Glomerular visceral epithelial cell (primary cell): ENCODE results near the gene XAGE5.
"Not testable (repeated sequence)": the region's sequence is repeated elsewhere in the genome, so short reads cannot be mapped to it uniquely, and the experiment has no call there.

ENCODE experiments used
- DNase-seq: peaks from one replicate; pipeline ENCODE4 v3.0.0-alpha.2; 2016; ENCODE audit errors: extremely low spot score

Gene XAGE5

GRCh38 chrX:52811065-52811625 is at the start of gene XAGE5:
XAGE5 (plus strand) TSS chrX:52811287; CDS start chrX:52812567, 1,280 bp downstream.
- no peak for DNase-seq

- DNase-seq = not testable (repeated sequence)
Measured at GRCh38 chrX:52765983-52766382, 45.1 kb upstream of the XAGE5 start.

GRCh38 chrX:52773504-52773903 is 37.6 kb upstream of the XAGE5 start:
- not testable (repeated sequence) for DNase-seq

GRCh38 chrX:52797327-52797726 is 13.8 kb upstream of the XAGE5 start, which contains the start of gene SPANXN5:
SPANXN5 (minus strand) TSS chrX:52797427; CDS start chrX:52797348, 79 bp downstream.
- DNase-seq = peak; percentile 5

GRCh38 chrX:52804876-52805275 is 6.2 kb upstream of the XAGE5 start:
- not testable (repeated sequence) for DNase-seq

GRCh38 chrX:52819788-52820187 is 8.7 kb downstream of the XAGE5 start:
- no peak for DNase-seq

- DNase-seq = no peak
Measured at GRCh38 chrX:52821079-52821760, 10.1 kb downstream of the XAGE5 start.

- no peak for DNase-seq
Measured at GRCh38 chrX:52824608-52825007, 13.5 kb downstream of the XAGE5 start.

GRCh38 chrX:52830551-52830950 is 19.5 kb downstream of the XAGE5 start:
- DNase-seq = no peak

GRCh38 chrX:52839137-52839536 is 28.1 kb downstream of the XAGE5 start:
- no peak for DNase-seq

- not testable (repeated sequence) for DNase-seq
Measured at GRCh38 chrX:52843619-52844018, 32.5 kb downstream of the XAGE5 start.

- no peak for DNase-seq
Measured at GRCh38 chrX:52852110-52852860, 41.2 kb downstream of the XAGE5 start.

GRCh38 chrX:52856991-52857525 is 46.0 kb downstream of the XAGE5 start:
- DNase-seq = not testable (repeated sequence)

- DNase-seq = no peak
Measured at GRCh38 chrX:52865343-52865998, 54.4 kb downstream of the XAGE5 start.
